ENCODE data around the gene KLRB1.

The KLRB1 gene

GRCh38 chr12:9607716-9608115 lies at the start of gene KLRB1:
Gene KLRB1 (minus strand): TSS chr12:9607916. CDS start chr12:9607839, 77 bp downstream.
- no peak for DNase-seq

GRCh38 chr12:9651265-9651729 lies 43.6 kb upstream of the KLRB1 start:
- DNase-seq, result peak; percentile 51

GRCh38 chr12:9650151-9650576 lies 42.4 kb upstream of the KLRB1 start:
- no peak for DNase-seq

GRCh38 chr12:9649532-9649940 lies 41.8 kb upstream of the KLRB1 start:
- peak; percentile 28 for DNase-seq

GRCh38 chr12:9648701-9649531 lies 41.2 kb upstream of the KLRB1 start:
- peak; percentile 20 for DNase-seq

GRCh38 chr12:9647825-9648700 lies 40.3 kb upstream of the KLRB1 start:
- DNase-seq, result peak; percentile 91

- DNase-seq, result no peak
Observed at GRCh38 chr12:9646794-9647781, 39.4 kb upstream of the KLRB1 start.

- peak; percentile 51 for DNase-seq
Observed at GRCh38 chr12:9644985-9645551, 37.4 kb upstream of the KLRB1 start.

- DNase-seq, result no peak
Observed at GRCh38 chr12:9643266-9643660, 35.5 kb upstream of the KLRB1 start.

- DNase-seq, result no peak
Observed at GRCh38 chr12:9642606-9643265, 35.0 kb upstream of the KLRB1 start.

GRCh38 chr12:9640024-9640423 lies 32.3 kb upstream of the KLRB1 start:
- no peak for DNase-seq

- DNase-seq, result no peak
Observed at GRCh38 chr12:9636851-9637206, 29.1 kb upstream of the KLRB1 start.

- no peak for DNase-seq
Observed at GRCh38 chr12:9636150-9636850, 28.6 kb upstream of the KLRB1 start.

- no peak for DNase-seq
Observed at GRCh38 chr12:9634969-9635754, 27.4 kb upstream of the KLRB1 start.

- DNase-seq, result peak; percentile 77
Observed at GRCh38 chr12:9634177-9634803, 26.6 kb upstream of the KLRB1 start.

- DNase-seq, result no peak
Observed at GRCh38 chr12:9632766-9633165, 25.1 kb upstream of the KLRB1 start.

- DNase-seq, result no peak
Observed at GRCh38 chr12:9626821-9627220, 19.1 kb upstream of the KLRB1 start.

GRCh38 chr12:9626291-9626690 lies 18.6 kb upstream of the KLRB1 start:
- no peak for DNase-seq

GRCh38 chr12:9625019-9625418 lies 17.3 kb upstream of the KLRB1 start:
- no peak for DNase-seq
